GM12878 (cell line): ENCODE measurements around the gene FGB. TPM values are rescaled to one million over a fixed set of nuclear protein-coding genes. Genes with fewer than 3 reads are reported as not detected.

ENCODE experiments used
- ATAC-seq: fragments of 200-7000 bp; cut with Tn5 transposase; 3 replicates; pipeline ENCODE4 v1.9.1; 2020; ENCODE audit warnings: mild to moderate bottlenecking, moderate library complexity
- BruUV-seq: library from RNA; stranded (reverse); fragments of 400-500 nt; replicated peaks from 2 replicates; lab custom pipeline; 2021; lab: Mats Ljungman, UMichigan
- CTCF ChIA-PET: fragments of 300-600 bp; sonication (Branson Sonifier 250); formaldehyde crosslinking; extraction: SDS; loops from one replicate; lab custom pipeline; 2021; ENCODE audit warnings: inconsistent platforms; lab: Yijun Ruan, JAX
- POLR2A ChIA-PET: fragments of 350-600 bp; formaldehyde crosslinking; extraction: SDS; loops from one replicate; lab custom pipeline; 2021; ENCODE audit warnings: inconsistent platforms; lab: Charles Lee
- RAD21 ChIA-PET: fragments of 300-600 bp; sonication (Branson Sonifier 250); formaldehyde crosslinking; loops from one replicate; lab custom pipeline; 2023; ENCODE audit warnings: antibody characterized with exemption; ENCODE audit not compliant: unreplicated experiment; lab: Charles Lee
- SMC1A ChIA-PET: fragments of 300-600 bp; sonication (Branson Sonifier 250); formaldehyde crosslinking; loops from one replicate; lab custom pipeline; 2023; ENCODE audit not compliant: unreplicated experiment, uncharacterized antibody; lab: Charles Lee
- DNase-seq: peaks from one replicate; pipeline ENCODE4 v3.0.0-alpha.2; 2011; ENCODE audit warnings: low read depth, low spot score
- FAIRE-seq: peaks from 3 replicates; lab custom pipeline; 2011; peaks lifted over from hg19 to GRCh38; lab: Jason Lieb, UNC
- H2AFZ ChIP-seq: 2 replicates; pipeline ENCODE4 v1.6.0; 2011; ENCODE audit warnings: low read depth, low read length, control low read depth; ENCODE audit not compliant: control insufficient read depth
- H3K27ac ChIP-seq: 2 replicates; pipeline ENCODE4 v1.5.1; 2011; ENCODE audit warnings: control low read depth; ENCODE audit not compliant: control insufficient read depth, insufficient read depth
- H3K27me3 ChIP-seq, 2 experiments: replicated peaks in 1 of 2; 2 replicates each; pipeline versions ENCODE4 v1.6.0 to v1.6.1; 2011; ENCODE audit warnings: low read length in 1 of 2; ENCODE audit not compliant: control insufficient read depth in 2 of 2, insufficient read depth in 2 of 2
- H3K36me3 ChIP-seq, 2 experiments: 2 replicates each; pipeline ENCODE4 v1.5.1; 2011; ENCODE audit warnings: low read length in 1 of 2; ENCODE audit not compliant: control insufficient read depth in 2 of 2, insufficient read depth in 2 of 2
- H3K4me1 ChIP-seq: 2 replicates; pipeline ENCODE4 v1.6.1; 2011; ENCODE audit warnings: mild to moderate bottlenecking, low read length, moderate library complexity, mixed read lengths; ENCODE audit not compliant: control insufficient read depth, insufficient read depth
- H3K4me2 ChIP-seq: 2 replicates; pipeline ENCODE4 v1.6.0; 2011; ENCODE audit warnings: control low read depth; ENCODE audit not compliant: control insufficient read depth, insufficient read depth
- H3K4me3 ChIP-seq: fragments of 200-600 bp; sonication (generic); 2 replicates; pipeline ENCODE4 v1.5.1; 2016
- H3K79me2 ChIP-seq: 2 replicates; pipeline ENCODE4 v1.6.0; 2011; ENCODE audit warnings: low read length; ENCODE audit not compliant: control insufficient read depth, insufficient read depth
- H3K9ac ChIP-seq: 2 replicates; pipeline ENCODE4 v1.8.0; 2011; ENCODE audit warnings: low read length, control low read depth, mixed read lengths; ENCODE audit not compliant: control insufficient read depth, insufficient read depth
- H3K9me3 ChIP-seq: replicated peaks from 3 replicates; pipeline ENCODE4 v1.5.1; 2011; ENCODE audit warnings: mild to moderate bottlenecking, low read length; ENCODE audit not compliant: control insufficient read depth, insufficient read depth
- H4K20me1 ChIP-seq: 2 replicates; pipeline ENCODE4 v1.6.0; 2011; ENCODE audit not compliant: control insufficient read depth, insufficient read depth
- MAX ChIP-seq: IDR thresholded peaks from 2 replicates; pipeline ENCODE4 v1.6.1; 2012; ENCODE audit warnings: low read depth, low read length, improper control_type of control experiment
- PML ChIP-seq: IDR thresholded peaks from 2 replicates; pipeline ENCODE4 v1.6.1; 2012; ENCODE audit warnings: low read length, inconsistent platforms
- ZBTB11 ChIP-seq: fragments of 450-650 bp; formaldehyde crosslinking; IDR thresholded peaks from 2 replicates; pipeline ENCODE4 v1.5.0; 2022; ENCODE audit warnings: mild to moderate bottlenecking, missing genetic modification characterization
- WGBS: methylation state at CpG from one replicate; pipeline ENCODE4 v1.1.6; 2016; ENCODE audit warnings: low lambda C conversion rate; ENCODE audit not compliant: insufficient replicate concordance, insufficient coverage; ENCODE audit errors: missing lambda C conversion rate; 5-methylcytosine and 5-hydroxymethylcytosine counted together
- in situ Hi-C: fragments of 300-500 bp; cut with MboI; formaldehyde crosslinking; loops from 9 replicates; pipeline ENCODE4 v1.14.3; 2018; ENCODE audit warnings: mixed read lengths
- intact Hi-C: fragments of 100-400 bp; cut with micrococcal nuclease; formaldehyde crosslinking; loops from one replicate; pipeline ENCODE4 v1.14.2; 2022; ENCODE audit not compliant: unreplicated experiment
- polyA plus RNA-seq, 11 experiments: library from polyadenylated mRNA; depleted of rRNA in 4 of 11; unstranded in 6 of 11; stranded (reverse) in 5 of 11; fragments of >200 nt; fragmentation: Nextera tagmentation in 4 of 11; fragmentation: Illumina TruSeq in 1 of 11; extraction: Ambion mirVana in 4 of 11; extraction: Trizol in 1 of 11; gene quantifications; 1 replicate in 1 of 11; 2 replicates in 10 of 11; pipeline versions ENCODE4 v1.2.1 to v1.2.3, GENCODE V29; 2011 to 2016; ENCODE audit warnings: inconsistent platforms in 2 of 11, missing spikeins in 2 of 11, low read depth in 1 of 11
- total RNA-seq, 4 experiments: library from RNA; depleted of rRNA in 3 of 4; stranded (reverse); fragments of >200 nt in 3 of 4; fragmentation: Illumina TruSeq in 1 of 4; extraction: Trizol in 1 of 4; gene quantifications; 2 replicates each; pipeline versions ENCODE4 v1.2.1 to v1.2.3, GENCODE V29; 2013 to 2021

FGB gene
- total and polyA plus RNA-seq, 10 of the 15 experiments (the other 5 are each of a cell fraction or from before 2014, with no cell fraction given): 0.04 to 2.7 TPM; not detected in 8

GRCh38 chr4:154611833-154612232, 49.0 kb downstream of the FGB start:
- RAD21 ChIA-PET: interaction anchor here (1.3 kb wide), 1 partner anchor 52 kb away, joined by 3 read pairs; no protein-coding TSS in a partner anchor
- Histone ChIP-seq H2AFZ (no peak overlapping the region), H3K27ac (no peak overlapping the region), H3K9ac (no peak overlapping the region), H3K79me2 (no peaks in the 10 kb centered on the region), H3K9me3 (no peaks in the 10 kb centered on the region), H3K36me3 (no peaks in the 10 kb centered on the region), H3K4me2 (no peak overlapping the region), H4K20me1 (no peaks in the 10 kb centered on the region), H3K27me3 (no peaks in the 10 kb centered on the region), H3K4me1 (peaks cover 9% of the 10 kb centered on the region), H3K4me3 (no peak overlapping the region)
- WGBS: 7% methylated on average over 1 of the region's 1 CpG
- SMC1A ChIA-PET: interaction anchor here (1.3 kb wide), 1 partner anchor 9 kb away, joined by 3 read pairs; no protein-coding TSS in a partner anchor
- no peak for DNase-seq
- POLR2A ChIA-PET: no interaction called here
- CTCF ChIA-PET: interaction anchor here (0.8 to 19.0 kb wide), 3 partner anchors 10 to 58 kb away, joined by 3 to 796 read pairs (median 8); partner anchors contain the start of genes FGB and PLRG1
- in situ Hi-C loops (no loop called here), intact Hi-C loops (no loop called here)
- BruUV-seq: no TSS peak
- no peak for ATAC-seq
- FAIRE-seq: no peak
- TF ChIP-seq ZBTB11 (CRISPR knock-in tag) (no peak), PML (no peak), MAX (no peak)
